Measurements from ENCODE around the gene HAUS5. TPM values are rescaled to one million over a fixed set of nuclear protein-coding genes. Genes with fewer than 3 reads are reported as not detected.

Gene HAUS5
- total and polyA plus RNA-seq, 2 donors (not counting 1 experiment from before 2014, with no cell fraction given): 32.2 to 42.8 TPM

- DNase-seq: no peak
- Histone ChIP-seq H3K4me3 (ENCODE audit: control extremely low read depth in 1 of 5, extremely low read depth in 1 of 5, insufficient read depth in 1 of 5, low read depth in 2 of 5, low read length in 4 of 5) (no peak overlapping the region), H3K9me3 (ENCODE audit: control extremely low read depth in 1 of 3, control insufficient read depth in 2 of 3, insufficient read depth in 1 of 3, low read length in 2 of 3) (no peaks in the 10 kb centered on the region), H3K4me1 (ENCODE audit: control insufficient read depth in 2 of 2, insufficient read depth in 2 of 2, low read length in 2 of 2) (no peaks in the 10 kb centered on the region), H3K27me3 (replicated peaks in 1 of 4; ENCODE audit: control extremely low read depth in 1 of 4, control insufficient read depth in 3 of 4, insufficient read depth in 4 of 4, low read length in 3 of 4) (no peaks in the 10 kb centered on the region), H3K27ac (ENCODE audit: low read length in 2 of 2) (no peak overlapping the region), H2AFZ (ENCODE audit: insufficient read depth, low read depth, low read length, poor library complexity, severe bottlenecking) (no peak overlapping the region), H3K79me2 (ENCODE audit: control insufficient read depth, insufficient read depth, low read length) (no peaks in the 10 kb centered on the region), H3K9ac (ENCODE audit: low read length) (no peak overlapping the region), H4K20me1 (ENCODE audit: control insufficient read depth, insufficient read depth, low read length, poor library complexity, severe bottlenecking) (no peaks in the 10 kb centered on the region), H3K4me2 (replicated peaks; ENCODE audit: low read depth, low read length, poor library complexity, severe bottlenecking) (no peak overlapping the region), H3K36me3 (replicated peaks in 1 of 2; ENCODE audit: control extremely low read depth in 1 of 2, control insufficient read depth in 1 of 2, extremely low read depth in 1 of 2, insufficient read depth in 2 of 2, low read length in 1 of 2) (peaks cover 0 to 27% of the 10 kb centered on the region in 2 experiments)
- Mint-ChIP-seq H3K9me3 (ENCODE audit: insufficient read depth) (no peaks in the 10 kb centered on the region), H3K4me1 (peaks cover under 1% of the 10 kb centered on the region), H3K27ac (no peak overlapping the region), H3K27me3 (no peaks in the 10 kb centered on the region), H3K4me3 (no peak overlapping the region)
- ATAC-seq (ENCODE audit: low read depth): no peak
- intact Hi-C loops (cut with micrococcal nuclease): no loop called here
- TF ChIP-seq EZH2 (IDR thresholded peaks at IDR 0.05; ENCODE audit: borderline replicate concordance, insufficient read depth, low read depth, low read length, poor library complexity, severe bottlenecking): no peak
- no peak for TF ChIP-seq CTCF (IDR thresholded peaks at IDR 0.05)
- POLR2A ChIA-PET: no interaction called here
- CTCF ChIA-PET: no interaction called here
- 96% methylated on average over 7 of the region's 7 CpGs for WGBS (ENCODE audit: insufficient coverage)
Measured at GRCh38 chr19:35618857-35619256, 6.3 kb downstream of the HAUS5 start.

- TF ChIP-seq EZH2 (IDR thresholded peaks at IDR 0.05; ENCODE audit: borderline replicate concordance, insufficient read depth, low read depth, low read length, poor library complexity, severe bottlenecking) (no peak), CTCF (IDR thresholded peaks at IDR 0.05) (no peak)
- Histone ChIP-seq H3K4me1 (ENCODE audit: control insufficient read depth in 2 of 2, insufficient read depth in 2 of 2, low read length in 2 of 2) (no peaks in the 10 kb centered on the region), H3K9ac (ENCODE audit: low read length) (no peak overlapping the region), H3K36me3 (replicated peaks in 1 of 2; ENCODE audit: control extremely low read depth in 1 of 2, control insufficient read depth in 1 of 2, extremely low read depth in 1 of 2, insufficient read depth in 2 of 2, low read length in 1 of 2) (peaks cover 0 to 27% of the 10 kb centered on the region in 2 experiments), H4K20me1 (ENCODE audit: control insufficient read depth, insufficient read depth, low read length, poor library complexity, severe bottlenecking) (no peaks in the 10 kb centered on the region), H2AFZ (ENCODE audit: insufficient read depth, low read depth, low read length, poor library complexity, severe bottlenecking) (no peak overlapping the region), H3K79me2 (ENCODE audit: control insufficient read depth, insufficient read depth, low read length) (no peaks in the 10 kb centered on the region), H3K27ac (ENCODE audit: low read length in 2 of 2) (no peak overlapping the region), H3K27me3 (replicated peaks in 1 of 4; ENCODE audit: control extremely low read depth in 1 of 4, control insufficient read depth in 3 of 4, insufficient read depth in 4 of 4, low read length in 3 of 4) (no peaks in the 10 kb centered on the region), H3K9me3 (ENCODE audit: control extremely low read depth in 1 of 3, control insufficient read depth in 2 of 3, insufficient read depth in 1 of 3, low read length in 2 of 3) (no peaks in the 10 kb centered on the region), H3K4me2 (replicated peaks; ENCODE audit: low read depth, low read length, poor library complexity, severe bottlenecking) (no peak overlapping the region), H3K4me3 (ENCODE audit: control extremely low read depth in 1 of 5, extremely low read depth in 1 of 5, insufficient read depth in 1 of 5, low read depth in 2 of 5, low read length in 4 of 5) (no peak overlapping the region)
- ATAC-seq (ENCODE audit: low read depth): no peak
- no peaks in the 10 kb centered on the region for H3K9me3 Mint-ChIP-seq (ENCODE audit: insufficient read depth)
- intact Hi-C loops (cut with micrococcal nuclease): no loop called here
- 100% methylated on average over 7 of the region's 12 CpGs for WGBS (ENCODE audit: insufficient coverage)
- H3K27me3 Mint-ChIP-seq: no peaks in the 10 kb centered on the region
- ChIA-PET POLR2A (no interaction called here), CTCF (no interaction called here)
- H3K4me3 Mint-ChIP-seq: no peak overlapping the region
- DNase-seq: no peak
- no peaks in the 10 kb centered on the region for H3K4me1 Mint-ChIP-seq
- no peak overlapping the region for H3K27ac Mint-ChIP-seq
Measured at GRCh38 chr19:35619290-35619923, 6.9 kb downstream of the HAUS5 start.

Measured in B cell (primary cell).